IMR-90 (cell line): ENCODE measurements around the gene NF1. TPM values are rescaled to one million over a fixed set of nuclear protein-coding genes. Genes with fewer than 3 reads are reported as not detected.

ENCODE experiments used
- ATAC-seq: fragments of 200-7000 bp; cut with Tn5 transposase; 2 replicates; pipeline ENCODE4 v1.9.1; 2020; ENCODE audit warnings: low read depth, mild to moderate bottlenecking, moderate library complexity
- BruUV-seq: library from RNA; stranded (reverse); fragments of 400-500 nt; replicated peaks from 2 replicates; lab custom pipeline; 2021; lab: Mats Ljungman, UMichigan
- CTCF ChIA-PET: fragments of 300-600 bp; formaldehyde crosslinking; extraction: SDS; loops from one replicate; lab custom pipeline; 2021; ENCODE audit warnings: antibody characterized with exemption; lab: Yijun Ruan, JAX
- POLR2A ChIA-PET: fragments of 300-600 bp; sonication (Branson Sonifier 250); formaldehyde crosslinking; loops from one replicate; lab custom pipeline; 2022; ENCODE audit warnings: antibody characterized with exemption; ENCODE audit not compliant: unreplicated experiment; lab: Charles Lee
- DNase-seq: peaks from one replicate; pipeline ENCODE4 v3.0.0; 2013
- H2AFZ ChIP-seq: replicated peaks from 2 replicates; pipeline ENCODE3; 2013; ENCODE audit warnings: low read length, mild to moderate bottlenecking; ENCODE audit not compliant: poor library complexity
- H2AK5ac ChIP-seq: 2 replicates; pipeline ENCODE4 v1.6.1; 2013; ENCODE audit warnings: low read depth, low read length, inconsistent platforms
- H2AK9ac ChIP-seq: replicated peaks from 2 replicates; pipeline ENCODE3; 2013; ENCODE audit warnings: mild to moderate bottlenecking, low read depth, low read length, moderate library complexity; ENCODE audit not compliant: poor library complexity
- H2BK120ac ChIP-seq: 2 replicates; pipeline ENCODE4 v1.6.1; 2013; ENCODE audit warnings: low read depth, low read length, inconsistent platforms
- H2BK15ac ChIP-seq: 3 replicates; pipeline ENCODE4 v1.6.1; 2013; ENCODE audit warnings: low read depth, low read length, inconsistent platforms
- H2BK20ac ChIP-seq: 2 replicates; pipeline ENCODE4 v1.6.1; 2013; ENCODE audit warnings: low read depth, mild to moderate bottlenecking, inconsistent platforms, low read length, moderate library complexity
- H2BK5ac ChIP-seq: 2 replicates; pipeline ENCODE4 v1.6.1; 2013; ENCODE audit warnings: mild to moderate bottlenecking, low read depth, low read length, inconsistent platforms; ENCODE audit not compliant: poor library complexity, severe bottlenecking
- H3K14ac ChIP-seq: replicated peaks from 2 replicates; pipeline ENCODE4 v1.6.1; 2013; ENCODE audit warnings: low read depth, low read length, inconsistent platforms
- H3K18ac ChIP-seq: 2 replicates; pipeline ENCODE4 v1.6.1; 2013; ENCODE audit warnings: low read depth, low read length, control low read depth
- H3K23ac ChIP-seq: 2 replicates; pipeline ENCODE4 v1.6.1; 2013; ENCODE audit warnings: low read depth, low read length, inconsistent platforms
- H3K27ac ChIP-seq: 2 replicates; pipeline ENCODE4 v1.5.1; 2013; ENCODE audit warnings: mild to moderate bottlenecking, control low read depth, low read length; ENCODE audit not compliant: insufficient read depth
- H3K27me3 ChIP-seq: 2 replicates; pipeline ENCODE4 v1.6.1; 2013; ENCODE audit warnings: low read length; ENCODE audit not compliant: control insufficient read depth, insufficient read depth
- H3K36me3 ChIP-seq: 2 replicates; pipeline ENCODE4 v1.6.1; 2013; ENCODE audit warnings: low read length, mixed read lengths; ENCODE audit not compliant: control insufficient read depth, insufficient read depth
- H3K4ac ChIP-seq: 2 replicates; pipeline ENCODE4 v1.6.1; 2013; ENCODE audit warnings: low read depth, low read length, inconsistent platforms
- H3K4me1 ChIP-seq: 2 replicates; pipeline ENCODE4 v1.6.1; 2013; ENCODE audit warnings: low read length, mixed read lengths; ENCODE audit not compliant: control insufficient read depth, insufficient read depth
- H3K4me2 ChIP-seq: 2 replicates; pipeline ENCODE4 v1.6.1; 2013; ENCODE audit warnings: low read depth, mild to moderate bottlenecking, control low read depth, low read length, moderate library complexity
- H3K4me3 ChIP-seq: 2 replicates; pipeline ENCODE4 v1.5.1; 2013; ENCODE audit warnings: low read depth, mild to moderate bottlenecking, control low read depth, low read length, moderate library complexity; ENCODE audit not compliant: insufficient read depth
- H3K56ac ChIP-seq: 2 replicates; pipeline ENCODE4 v1.6.1; 2013; ENCODE audit warnings: low read length, inconsistent platforms; ENCODE audit not compliant: insufficient read depth; ENCODE audit errors: extremely low read depth
- H3K79me1 ChIP-seq, 2 experiments: 2 replicates each; pipeline ENCODE4 v1.6.1; 2013; ENCODE audit warnings: low read length in 2 of 2, inconsistent platforms in 1 of 2, low read depth in 1 of 2
- H3K9ac ChIP-seq: 2 replicates; pipeline ENCODE4 v1.6.1; 2013; ENCODE audit warnings: low read depth, low read length, control low read depth
- H3K9me1 ChIP-seq: 2 replicates; pipeline ENCODE4 v1.6.1; 2013; ENCODE audit warnings: low read length, inconsistent platforms; ENCODE audit not compliant: insufficient read depth
- H3K9me3 ChIP-seq: 2 replicates; pipeline ENCODE4 v1.6.1; 2013; ENCODE audit warnings: low read length; ENCODE audit not compliant: control insufficient read depth, insufficient read depth
- H4K20me1 ChIP-seq: 2 replicates; pipeline ENCODE4 v1.6.1; 2013; ENCODE audit warnings: low read length, inconsistent platforms; ENCODE audit not compliant: insufficient read depth
- H4K5ac ChIP-seq: 2 replicates; pipeline ENCODE4 v1.6.1; 2013; ENCODE audit warnings: mild to moderate bottlenecking, low read depth, low read length, control low read depth
- H4K8ac ChIP-seq, 2 experiments: 2 replicates each; pipeline ENCODE4 v1.6.1; 2013; ENCODE audit warnings: low read depth in 2 of 2, low read length in 2 of 2, control low read depth in 1 of 2, inconsistent platforms in 1 of 2
- H4K91ac ChIP-seq: 2 replicates; pipeline ENCODE4 v1.6.1; 2013; ENCODE audit warnings: low read depth, low read length, inconsistent platforms; ENCODE audit not compliant: insufficient read depth
- CEBPB ChIP-seq: IDR thresholded peaks from 2 replicates; pipeline ENCODE4 v1.6.1; 2012; ENCODE audit warnings: low read depth, low read length, improper control_type of control experiment
- POLR2A ChIP-seq: IDR thresholded peaks from 2 replicates; pipeline ENCODE4 v1.6.1; 2012; ENCODE audit warnings: mild to moderate bottlenecking, low read depth, low read length
- WGBS, 2 experiments: methylation state at CpG; one replicate each; pipeline versions ENCODE4 v1.1.5 to v1.1.7; 2013; ENCODE audit warnings: missing lambda C conversion rate in 2 of 2; ENCODE audit not compliant: insufficient read length in 1 of 2; ENCODE audit errors: extremely low coverage in 2 of 2; 5-methylcytosine and 5-hydroxymethylcytosine counted together
- dilution Hi-C: fragments of 300-500 bp; cut with HindIII; formaldehyde crosslinking; loops from one replicate; pipeline ENCODE4 v1.14.3; 2018; ENCODE audit warnings: low sequenced_read_pairs; ENCODE audit not compliant: unreplicated experiment
- in situ Hi-C: fragments of 300-500 bp; cut with MboI; formaldehyde crosslinking; loops from 3 replicates; pipeline ENCODE4 v1.14.3; 2019; ENCODE audit warnings: low sequenced_read_pairs, inconsistent platforms, mixed read lengths
- intact Hi-C: fragments of 100-400 bp; cut with micrococcal nuclease; formaldehyde crosslinking; loops from 2 replicates; pipeline ENCODE4 v1.10.0; 2022
- polyA plus RNA-seq, 3 experiments: library from polyadenylated mRNA; depleted of rRNA; stranded (reverse); fragments of >200 nt; gene quantifications; 2 replicates each; pipeline ENCODE4 v1.2.3, GENCODE V29; 2012; ENCODE audit warnings: low replicate concordance in 1 of 3
- total RNA-seq: library from RNA; depleted of rRNA; stranded (reverse); fragments of >200 nt; gene quantifications from 2 replicates; pipeline ENCODE4 v1.2.3, GENCODE V29; 2012

The NF1 gene
- total and polyA plus RNA-seq, 2 of the 4 experiments (the other 2 are of a cell fraction) = 17.9 to 48.6 TPM

- ATAC-seq (no peak), DNase-seq (no peak)
- H2BK120ac ChIP-seq = no peak overlapping the region
- dilution Hi-C loops (no loop called here), intact Hi-C loops (no loop called here), in situ Hi-C loops (no loop called here)
- no peak overlapping the region for H4K8ac ChIP-seq
- no peaks in the 10 kb centered on the region; the same call in 1 of the 2 replicates for H4K20me1 ChIP-seq
- no peaks in the 10 kb centered on the region; the same call in 1 of the 2 replicates for H3K36me3 ChIP-seq
- H2AFZ ChIP-seq = no peak overlapping the region
- TF ChIP-seq CEBPB = peak; percentile 44; the same call in 1 of the 2 replicates
- no peak for TF ChIP-seq POLR2A
- no peak overlapping the region for H4K91ac ChIP-seq
- no peak overlapping the region for H3K18ac ChIP-seq
- no peak overlapping the region for H2AK5ac ChIP-seq
- H3K9me1 ChIP-seq = no peaks in the 10 kb centered on the region; the same call in 1 of the 2 replicates
- no peak overlapping the region for H3K4me2 ChIP-seq
- ChIA-PET POLR2A (no interaction called here), CTCF (no interaction called here)
- no CpG with 5 or more reads among the region's 3 CpGs for WGBS, 2 experiments
- H2AK9ac ChIP-seq = no peak overlapping the region
- H3K4me1 ChIP-seq = no peaks in the 10 kb centered on the region
- H2BK5ac ChIP-seq = no peak overlapping the region
- no peak overlapping the region for H2BK15ac ChIP-seq
- no peak overlapping the region for H3K14ac ChIP-seq
- no TSS peak for BruUV-seq
- H3K79me1 ChIP-seq = peaks cover 9 to 31% of the 10 kb centered on the region in 2 experiments
- no peak overlapping the region for H3K4ac ChIP-seq
- H3K4me3 ChIP-seq = no peak overlapping the region
- H3K9ac ChIP-seq = no peak overlapping the region
- no peak overlapping the region for H2BK20ac ChIP-seq
- H3K27ac ChIP-seq = no peak overlapping the region
- no peak overlapping the region for H3K56ac ChIP-seq
- H3K9me3 ChIP-seq = no peaks in the 10 kb centered on the region
- H3K23ac ChIP-seq = no peak overlapping the region
- no peak overlapping the region for H4K5ac ChIP-seq
- no peaks in the 10 kb centered on the region for H3K27me3 ChIP-seq
Measured at GRCh38 chr17:31294820-31295488, 200.2 kb downstream of the NF1 start.
